ENCODE results near the gene MICU2.

The MICU2 gene

DNA sequence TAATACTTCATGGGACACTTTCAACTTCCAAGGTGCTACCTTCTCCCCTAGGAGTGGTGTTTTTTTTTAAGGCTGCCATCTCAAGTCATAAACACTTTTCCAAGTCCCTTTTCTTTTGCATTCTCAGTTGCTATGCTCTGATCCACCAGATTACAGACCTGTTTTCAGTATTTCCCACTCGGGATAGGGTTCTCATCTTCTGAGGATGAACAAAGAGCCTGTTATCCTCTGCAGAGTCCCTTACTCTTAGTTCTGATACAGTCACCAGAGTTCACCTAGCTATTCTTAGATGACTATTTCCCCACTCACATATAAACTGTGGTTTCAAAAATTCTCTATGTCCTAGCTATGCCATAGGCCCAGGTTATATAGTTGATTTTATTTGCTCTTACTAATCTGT is 160.8 kb downstream of the MICU2 start:
- TF ChIP-seq, protein P1, sequence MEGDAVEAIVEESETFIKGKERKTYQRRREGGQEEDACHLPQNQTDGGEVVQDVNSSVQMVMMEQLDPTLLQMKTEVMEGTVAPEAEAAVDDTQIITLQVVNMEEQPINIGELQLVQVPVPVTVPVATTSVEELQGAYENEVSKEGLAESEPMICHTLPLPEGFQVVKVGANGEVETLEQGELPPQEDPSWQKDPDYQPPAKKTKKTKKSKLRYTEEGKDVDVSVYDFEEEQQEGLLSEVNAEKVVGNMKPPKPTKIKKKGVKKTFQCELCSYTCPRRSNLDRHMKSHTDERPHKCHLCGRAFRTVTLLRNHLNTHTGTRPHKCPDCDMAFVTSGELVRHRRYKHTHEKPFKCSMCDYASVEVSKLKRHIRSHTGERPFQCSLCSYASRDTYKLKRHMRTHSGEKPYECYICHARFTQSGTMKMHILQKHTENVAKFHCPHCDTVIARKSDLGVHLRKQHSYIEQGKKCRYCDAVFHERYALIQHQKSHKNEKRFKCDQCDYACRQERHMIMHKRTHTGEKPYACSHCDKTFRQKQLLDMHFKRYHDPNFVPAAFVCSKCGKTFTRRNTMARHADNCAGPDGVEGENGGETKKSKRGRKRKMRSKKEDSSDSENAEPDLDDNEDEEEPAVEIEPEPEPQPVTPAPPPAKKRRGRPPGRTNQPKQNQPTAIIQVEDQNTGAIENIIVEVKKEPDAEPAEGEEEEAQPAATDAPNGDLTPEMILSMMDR (conservative IDR thresholded peaks at IDR 0.05; ENCODE audit: low read depth, low read length): no peak
- H3K4me3 ChIP-seq (ENCODE audit: low read length): no peak overlapping the region
- DNase-seq (ENCODE audit: low read depth): no peak
